Raji (cell line): Measurements from ENCODE around the gene TTYH3.

Experiments used
- POLR2A ChIP-seq: IDR thresholded peaks from 2 replicates; pipeline ENCODE4 v1.6.1; 2011; ENCODE audit warnings: low read depth, low read length, control low read depth; ENCODE audit not compliant: insufficient read depth

TTYH3 gene

DNA sequence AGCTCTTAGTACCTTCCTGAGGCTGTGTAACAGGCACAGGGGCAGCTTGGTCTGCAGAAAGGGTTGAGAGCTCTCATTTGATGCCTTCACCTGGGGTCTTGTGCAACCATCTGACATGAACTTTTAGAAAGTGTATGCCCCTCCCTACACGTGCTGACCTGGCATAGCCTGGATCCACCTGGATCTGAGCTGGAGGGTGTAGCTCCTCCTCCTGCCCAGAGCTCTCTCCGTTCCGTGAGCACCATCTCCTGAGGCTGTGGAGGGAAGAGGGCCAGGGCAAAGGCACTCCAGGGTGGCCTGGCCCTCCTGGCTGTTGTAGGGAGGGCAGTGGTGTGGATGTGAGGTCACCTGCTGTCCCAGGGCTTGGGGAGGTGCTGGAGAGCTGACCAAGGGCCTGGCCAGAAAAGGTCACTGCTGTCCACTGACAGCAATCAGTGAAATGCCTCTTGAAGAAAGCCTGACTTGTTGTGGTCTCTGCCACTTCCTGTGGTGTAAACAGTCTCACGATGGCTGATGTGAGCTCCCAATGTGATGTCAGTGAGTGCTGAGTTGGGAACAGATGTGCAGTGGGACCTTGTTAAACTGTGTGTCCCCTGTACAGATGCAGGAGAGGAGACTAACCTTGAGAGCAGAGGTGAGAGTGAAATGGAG lies 79.2 kb downstream of the TTYH3 start:
- TF ChIP-seq POLR2A = peak; percentile 38; the same call in 1 of the 2 replicates

DNA sequence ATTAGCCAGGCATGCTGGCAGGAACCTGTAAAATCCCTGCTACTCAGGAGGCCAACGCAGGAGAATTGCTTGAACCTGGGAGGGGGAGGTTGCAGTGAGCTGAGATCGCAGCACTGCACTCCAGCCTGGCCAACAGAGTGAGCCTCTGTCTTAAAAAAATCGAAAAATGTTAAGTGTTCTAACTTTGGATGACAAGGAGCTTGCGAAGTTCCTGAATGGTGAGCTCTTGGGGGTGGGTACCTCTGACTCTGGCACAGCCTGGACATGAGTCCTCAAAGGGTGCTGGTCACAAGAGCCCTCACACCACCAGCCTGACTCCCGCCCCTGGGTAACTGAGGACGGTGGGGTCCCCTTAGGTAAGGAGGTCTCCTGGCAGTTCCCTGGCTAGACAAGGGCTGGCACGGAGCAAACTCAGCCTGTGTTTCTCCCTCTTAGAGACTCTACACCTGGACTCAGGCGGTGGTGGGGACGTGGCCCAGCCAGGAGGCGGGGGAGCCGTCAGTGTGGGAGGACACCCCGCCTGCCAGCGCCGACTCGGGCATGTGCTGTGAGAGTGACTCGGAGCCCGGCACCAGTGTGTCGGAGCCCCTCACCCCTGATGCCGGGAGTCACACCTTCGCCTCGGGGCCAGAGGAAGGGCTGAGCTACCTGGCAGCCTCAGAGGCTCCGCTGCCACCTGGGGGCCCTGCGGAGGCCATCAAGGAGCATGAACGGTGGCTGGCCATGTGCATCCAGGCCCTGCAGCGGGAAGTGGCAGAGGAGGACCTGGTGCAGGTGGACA lies 80.3 kb downstream of the TTYH3 start:
- TF ChIP-seq POLR2A = no peak

DNA sequence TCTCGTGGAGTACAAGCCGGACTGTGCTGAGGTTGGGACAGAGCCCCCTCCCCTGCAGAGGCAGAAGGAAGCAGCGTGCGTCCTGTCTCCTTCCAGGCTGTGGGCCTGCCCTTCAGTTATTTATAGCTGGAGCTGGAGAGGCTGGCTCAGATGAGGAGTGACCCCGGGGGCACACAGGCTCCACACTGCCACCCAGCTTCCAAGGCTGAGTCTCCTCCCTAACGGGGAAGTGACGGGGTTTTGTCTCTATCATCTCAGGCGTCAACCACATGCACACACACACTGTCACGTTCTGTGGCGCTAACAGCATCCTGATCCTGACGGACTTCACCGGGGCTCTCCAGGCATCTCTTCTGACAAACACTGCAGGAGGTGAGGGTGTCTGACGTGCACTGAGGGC lies 81.6 kb downstream of the TTYH3 start:
- no peak for TF ChIP-seq POLR2A

DNA sequence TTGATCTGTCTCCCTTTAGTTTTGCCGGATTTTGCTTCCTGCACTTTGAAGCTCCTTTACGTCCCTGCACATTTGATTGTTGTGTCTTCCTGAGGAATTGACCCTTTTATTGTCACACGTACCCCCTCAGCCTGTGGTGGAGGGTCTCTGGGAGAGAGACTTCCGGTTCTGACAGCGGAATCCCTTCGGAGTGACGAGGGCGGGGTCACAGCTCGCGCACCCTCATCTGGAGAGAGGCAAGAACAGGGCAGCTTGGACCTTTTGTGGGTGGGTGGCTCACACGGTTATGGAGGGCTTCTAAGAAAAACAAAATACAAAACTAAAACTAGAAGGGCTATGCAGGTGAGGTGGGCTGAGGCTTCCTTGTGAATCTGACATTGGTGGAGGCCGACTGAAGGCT lies 82.2 kb downstream of the TTYH3 start:
- TF ChIP-seq POLR2A = no peak
